ENCODE results near the gene GPNMB. TPM values are rescaled to one million over a fixed set of nuclear protein-coding genes. Genes with fewer than 3 reads are reported as not detected.
"Not testable (repeated sequence)": the region's sequence is repeated elsewhere in the genome, so short reads cannot be mapped to it uniquely, and the experiment has no call there.

The GPNMB gene
- 10 to 100 TPM; 11.1 to 20.8 (median 12.0) TPM for polyA plus RNA-seq (ENCODE audit: insufficient read length in 3 of 3)
- long read RNA-seq, donor 1, partial matches to known transcripts, result 0 of 5 reads
- long read RNA-seq, donor 1, other reads (novel, unspliced or antisense), result 0 of 5 reads
- long read RNA-seq, donor 2, partial matches to known transcripts, result 0 of 6 reads
- long read RNA-seq, donor 2, other reads (novel, unspliced or antisense), result 0 of 6 reads
- long read RNA-seq, donor 3, partial matches to known transcripts, result 0 of 2 reads
- long read RNA-seq, donor 3, other reads (novel, unspliced or antisense), result 0 of 2 reads
- long read RNA-seq, donor 4, partial matches to known transcripts, result 0 of 2 reads
- long read RNA-seq, donor 4, other reads (novel, unspliced or antisense), result 0 of 2 reads
- long read RNA-seq, donor 5, result 0 reads
- long read RNA-seq, donor 6, partial matches to known transcripts, result 0 of 5 reads
- long read RNA-seq, donor 6, other reads (novel, unspliced or antisense), result 0 of 5 reads
- long read RNA-seq, donor 7, partial matches to known transcripts, result 0 of 3 reads
- long read RNA-seq, donor 7, other reads (novel, unspliced or antisense), result 0 of 3 reads
- long read RNA-seq, donor 8, partial matches to known transcripts, result 6 of 14 reads
- long read RNA-seq, donor 8, other reads (novel, unspliced or antisense), result 0 of 14 reads
- long read RNA-seq, donor 9, partial matches to known transcripts, result 5 of 10 reads
- long read RNA-seq, donor 9, other reads (novel, unspliced or antisense), result 0 of 10 reads
- long read RNA-seq, donor 10, partial matches to known transcripts, result 5 of 6 reads
- long read RNA-seq, donor 10, other reads (novel, unspliced or antisense), result 0 of 6 reads
- long read RNA-seq, donor 11, partial matches to known transcripts, result 0 of 4 reads
- long read RNA-seq, donor 11, other reads (novel, unspliced or antisense), result 0 of 4 reads
- long read RNA-seq, donor 12, transcript GPNMB-201 (11 exons, 2,862 nt), result major isoform, 5 of 18 reads
- long read RNA-seq, donor 12, partial matches to known transcripts, result 9 of 18 reads
- long read RNA-seq, donor 12, other reads (novel, unspliced or antisense), result 0 of 18 reads
- long read RNA-seq, donor 13, partial matches to known transcripts, result 0 of 1 reads
- long read RNA-seq, donor 13, other reads (novel, unspliced or antisense), result 0 of 1 reads
- long read RNA-seq, donor 14, result 0 reads
- long read RNA-seq, donor 15, partial matches to known transcripts, result 0 of 5 reads
- long read RNA-seq, donor 15, other reads (novel, unspliced or antisense), result 0 of 5 reads
- long read RNA-seq, donor 16, partial matches to known transcripts, result 0 of 7 reads
- long read RNA-seq, donor 16, other reads (novel, unspliced or antisense), result 0 of 7 reads

DNA sequence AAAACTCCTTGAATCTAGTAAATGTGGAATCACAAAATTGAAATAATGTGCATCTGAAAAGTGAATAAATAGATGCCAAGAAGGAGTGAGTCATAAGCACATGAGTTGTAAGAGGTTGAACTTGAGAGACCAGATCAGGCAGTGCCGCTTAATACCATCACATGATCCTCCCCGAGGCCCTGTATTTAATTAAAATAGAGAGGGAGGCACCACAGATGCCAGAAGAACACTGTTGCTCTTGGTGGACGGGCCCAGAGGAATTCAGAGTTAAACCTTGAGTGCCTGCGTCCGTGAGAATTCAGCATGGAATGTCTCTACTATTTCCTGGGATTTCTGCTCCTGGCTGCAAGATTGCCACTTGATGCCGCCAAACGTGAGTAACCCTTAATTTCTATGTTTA, at the start of gene GPNMB:
TSS of gene GPNMB (plus strand) at position 221 of the 400 bp plus-strand sequence. CDS start at position 304, 83 bp downstream.
- no peak for DNase-seq

DNA sequence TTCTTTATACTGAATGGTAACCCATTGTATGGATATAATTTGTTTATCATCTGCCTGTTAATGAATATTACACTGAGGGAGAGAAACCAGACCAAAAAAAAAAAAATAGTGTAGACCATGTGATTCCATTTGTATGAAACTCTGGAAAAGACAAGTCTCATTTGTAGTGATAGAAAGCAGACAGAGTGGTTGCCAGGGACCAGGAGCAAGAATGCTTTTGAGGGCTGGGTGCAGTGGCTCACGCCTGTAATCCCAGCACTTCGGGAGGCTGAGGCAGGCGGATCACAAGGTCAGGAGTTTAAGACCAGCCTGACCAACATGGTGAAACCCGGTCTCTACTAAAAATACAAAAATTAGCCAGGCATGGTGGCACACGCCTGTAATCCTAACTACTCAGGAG, 48.8 kb upstream of the GPNMB start:
- not testable (repeated sequence) for DNase-seq

DNA sequence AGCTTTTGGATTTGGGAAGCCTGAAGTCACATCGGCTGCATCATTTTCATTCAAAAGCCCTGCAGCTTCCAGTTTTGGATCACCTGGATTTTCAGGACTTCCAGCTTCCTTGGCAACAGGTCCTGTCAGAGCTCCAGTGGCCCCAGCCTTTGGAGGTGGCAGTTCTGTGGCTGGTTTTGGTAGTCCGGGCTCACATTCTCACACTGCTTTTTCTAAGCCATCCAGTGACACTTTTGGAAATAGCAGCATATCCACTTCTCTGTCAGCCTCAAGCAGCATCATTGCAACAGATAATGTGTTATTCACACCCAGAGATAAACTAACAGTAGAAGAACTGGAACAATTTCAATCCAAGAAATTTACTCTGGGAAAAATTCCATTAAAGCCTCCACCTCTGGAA, 46.2 kb upstream of the GPNMB start:
- DNase-seq, result no peak

DNA sequence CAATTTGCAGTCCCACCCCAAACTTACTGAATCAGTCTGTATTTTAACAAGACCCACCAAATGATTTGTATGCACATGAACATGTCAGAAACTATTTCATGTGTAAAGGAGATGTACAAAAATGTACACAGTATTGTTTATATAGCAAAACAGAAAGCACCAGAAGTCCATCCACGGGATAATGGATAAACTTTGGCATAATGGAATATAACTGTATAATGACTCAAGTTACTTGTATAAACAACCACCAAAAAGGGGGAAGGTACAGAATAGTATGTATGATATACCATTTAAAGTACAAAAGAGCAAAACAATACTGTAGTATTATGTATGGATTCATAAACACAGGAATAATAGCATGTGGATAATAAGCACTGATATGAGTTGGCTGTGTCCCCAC, 42.3 kb upstream of the GPNMB start:
- DNase-seq, result no peak

DNA sequence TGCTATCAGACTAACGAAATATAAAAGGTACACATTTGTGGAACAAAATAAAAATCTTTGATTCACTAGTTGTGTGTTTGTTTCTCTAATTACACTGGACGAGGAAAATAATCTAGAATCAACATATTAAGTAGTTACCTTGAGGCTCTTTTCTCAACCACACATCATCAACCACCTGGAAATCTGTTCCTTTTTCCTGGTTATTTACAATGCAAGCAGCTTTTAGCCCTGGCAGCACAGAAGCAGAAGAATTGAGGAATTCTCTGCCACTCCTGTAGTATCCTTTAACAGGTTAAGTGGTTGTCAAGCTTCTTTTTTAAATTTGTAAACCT, 41.0 kb upstream of the GPNMB start:
- no peak for DNase-seq

DNA sequence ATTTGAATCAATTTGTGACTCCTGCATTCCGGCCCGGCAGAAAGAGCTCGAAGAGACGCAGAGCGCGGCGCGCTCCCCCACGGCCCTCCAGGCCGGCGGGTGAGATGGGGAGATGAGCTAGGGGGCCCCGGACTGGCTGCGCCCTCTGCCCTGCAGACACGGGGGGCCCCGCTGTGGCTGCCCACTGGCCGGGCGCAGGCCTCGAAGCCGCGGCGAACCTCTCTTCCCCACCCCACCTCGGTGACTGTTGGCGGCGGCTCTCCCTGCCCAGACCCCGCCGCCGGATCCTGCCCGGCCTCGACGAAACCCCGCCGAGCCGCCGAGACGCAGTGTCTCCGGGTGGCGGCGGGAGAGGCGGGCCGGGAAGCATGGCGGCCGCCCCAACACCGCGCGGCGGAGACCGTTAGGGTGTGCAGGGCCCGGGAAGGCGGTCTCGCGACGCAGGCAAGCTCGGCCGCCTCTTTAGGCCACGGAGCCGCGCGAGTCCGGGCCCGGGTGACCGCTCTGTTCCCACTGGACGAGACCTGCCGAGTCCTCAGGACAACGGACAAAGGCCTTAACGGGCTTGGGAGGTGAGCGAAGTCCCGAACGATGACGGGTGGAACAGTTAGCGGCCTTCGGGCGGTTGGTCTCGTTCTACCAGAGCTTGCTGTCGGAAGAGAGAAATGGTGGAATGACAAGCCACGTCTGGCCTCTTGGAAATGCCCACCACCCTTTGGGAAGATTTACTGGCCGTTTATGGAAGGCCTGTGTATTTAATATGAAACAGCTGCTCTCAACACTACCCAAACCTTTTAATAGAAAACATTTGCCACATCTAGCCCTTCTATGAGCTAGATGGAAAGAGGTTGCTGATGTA, 40.4 kb upstream of the GPNMB start:
- DNase-seq, result peak; percentile 43

DNA sequence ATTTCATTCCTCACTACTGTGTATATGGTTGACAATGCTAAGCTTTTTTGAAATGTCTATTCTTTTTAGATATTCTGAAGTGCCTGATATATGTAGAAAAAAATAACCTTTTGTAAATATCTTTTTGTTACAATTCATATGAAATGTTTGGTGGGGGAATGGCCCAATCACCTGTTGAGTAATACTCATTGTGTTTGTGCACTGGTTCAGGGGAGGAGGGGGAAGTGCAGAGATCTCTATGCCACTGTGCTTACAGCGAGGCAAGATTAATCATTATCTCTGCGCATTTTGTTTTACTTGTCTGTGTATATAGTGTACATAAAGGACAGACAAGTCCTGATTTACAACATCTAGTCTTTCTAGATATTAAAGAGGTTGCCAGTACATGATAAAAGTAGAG, 39.6 kb upstream of the GPNMB start:
- no peak for DNase-seq

DNA sequence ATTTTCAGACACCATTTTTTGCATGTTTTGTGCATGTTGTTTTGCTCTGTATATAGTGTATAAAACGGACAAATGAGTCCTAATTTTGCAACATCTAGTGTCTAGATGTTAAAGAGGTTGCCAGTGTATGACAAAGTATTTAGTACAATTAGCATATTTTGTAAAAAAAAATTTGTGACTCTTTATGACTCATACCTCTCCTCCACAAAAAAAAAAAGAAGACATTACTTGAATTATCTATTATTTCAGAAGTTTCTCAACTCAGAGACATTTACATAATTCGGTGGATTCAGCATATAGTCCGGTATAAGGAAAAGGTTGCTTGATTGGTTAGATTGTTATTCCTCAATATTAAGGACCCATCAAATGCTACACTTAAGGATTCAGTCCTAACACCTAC, 38.7 kb upstream of the GPNMB start:
- DNase-seq, result no peak

DNA sequence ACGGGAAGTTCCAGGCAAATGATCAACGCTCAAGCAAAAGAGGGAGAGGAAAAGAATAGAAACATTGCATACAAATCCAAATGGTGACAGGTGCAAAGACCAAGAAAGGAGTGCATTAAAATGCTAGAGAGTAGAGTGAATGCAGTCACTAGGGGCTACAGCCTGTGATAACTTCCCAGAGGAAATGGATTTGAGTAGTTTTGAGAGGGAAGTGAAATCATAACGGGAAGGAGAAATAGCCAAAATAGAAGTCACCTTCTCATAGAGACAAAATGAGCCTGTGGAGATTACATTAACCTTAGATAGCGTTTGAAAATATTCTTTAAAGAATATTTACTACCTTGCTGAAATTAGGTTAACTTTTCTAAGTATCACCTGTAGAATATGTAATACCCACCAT, 38.3 kb upstream of the GPNMB start:
- DNase-seq, result no peak

DNA sequence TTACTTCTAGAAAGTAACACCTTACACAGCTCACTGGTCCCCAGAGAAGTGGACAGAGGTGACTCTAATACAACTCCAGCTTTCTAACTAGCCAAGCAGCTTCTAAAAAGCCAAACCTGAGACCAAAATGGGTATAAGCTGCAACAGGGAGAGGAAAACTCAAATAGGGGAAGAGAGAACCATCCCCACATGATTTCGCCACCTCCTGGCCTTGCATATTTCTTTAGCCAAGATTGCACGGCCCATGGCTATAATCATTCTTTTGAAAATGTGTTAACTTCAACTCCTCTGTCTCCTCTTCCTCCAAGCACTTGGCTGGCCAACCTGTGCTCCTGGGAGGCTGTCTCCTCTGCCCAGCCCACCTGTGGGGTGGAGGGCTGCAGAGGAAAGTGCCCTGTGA, 36.1 kb upstream of the GPNMB start:
- no peak for DNase-seq

DNA sequence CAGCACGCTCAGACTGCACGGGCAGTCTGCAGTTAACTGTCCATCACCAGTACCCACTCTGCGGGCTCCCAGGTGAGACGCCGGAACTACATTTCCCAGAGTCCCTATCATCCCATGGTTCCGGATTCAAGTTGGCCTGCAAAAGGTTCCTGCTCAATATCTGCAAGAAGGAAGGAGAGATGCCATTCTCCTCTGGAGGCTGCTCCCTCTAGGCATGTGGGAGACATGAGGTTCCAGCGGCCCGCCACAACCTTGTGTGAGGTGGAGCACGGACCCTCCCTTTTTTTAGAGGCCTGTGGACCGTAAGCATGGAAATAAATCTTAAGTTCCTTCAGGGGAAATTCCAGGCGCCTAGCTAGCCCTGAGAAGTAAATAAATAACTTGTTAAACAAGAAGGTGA, 35.0 kb upstream of the GPNMB start:
- peak; percentile 77 for DNase-seq

DNA sequence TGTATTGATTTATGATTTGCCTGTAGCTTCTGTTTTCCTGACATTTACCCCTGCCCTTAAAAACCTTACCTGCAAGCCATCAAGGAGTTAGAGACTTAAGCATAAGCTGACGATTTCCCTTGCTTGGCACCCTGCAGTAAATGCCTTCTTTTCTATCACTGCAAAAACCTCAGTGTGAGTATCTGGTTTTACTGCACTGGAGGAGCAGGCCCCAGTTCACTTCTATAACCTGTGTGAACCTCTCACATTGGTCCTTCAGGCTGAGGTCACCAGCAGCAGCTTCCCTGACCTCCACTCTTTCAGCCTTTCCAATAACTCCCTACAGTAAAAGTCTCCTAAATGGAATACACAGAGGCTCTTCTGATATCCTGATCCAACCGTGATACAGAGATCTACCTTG, 34.2 kb upstream of the GPNMB start:
- no peak for DNase-seq

DNA sequence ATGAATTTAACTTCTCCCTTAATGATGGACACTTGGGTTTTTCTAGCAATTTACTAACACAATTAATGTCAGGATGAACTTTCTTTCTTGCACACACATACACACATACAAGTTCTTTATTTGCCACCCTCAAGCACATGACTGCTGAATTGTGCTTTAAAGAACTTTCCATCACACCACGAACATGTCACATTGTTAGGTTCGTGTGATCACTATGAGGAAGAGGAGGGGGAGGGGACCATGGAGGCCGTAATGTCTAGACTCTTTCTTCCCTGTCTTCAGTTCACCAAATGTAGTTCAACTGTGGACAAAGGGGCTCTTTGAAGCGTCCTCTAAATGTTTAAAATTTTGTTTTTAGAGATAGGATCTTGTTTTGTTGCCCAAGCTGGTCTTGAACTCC, 33.7 kb upstream of the GPNMB start:
- DNase-seq, result no peak

DNA sequence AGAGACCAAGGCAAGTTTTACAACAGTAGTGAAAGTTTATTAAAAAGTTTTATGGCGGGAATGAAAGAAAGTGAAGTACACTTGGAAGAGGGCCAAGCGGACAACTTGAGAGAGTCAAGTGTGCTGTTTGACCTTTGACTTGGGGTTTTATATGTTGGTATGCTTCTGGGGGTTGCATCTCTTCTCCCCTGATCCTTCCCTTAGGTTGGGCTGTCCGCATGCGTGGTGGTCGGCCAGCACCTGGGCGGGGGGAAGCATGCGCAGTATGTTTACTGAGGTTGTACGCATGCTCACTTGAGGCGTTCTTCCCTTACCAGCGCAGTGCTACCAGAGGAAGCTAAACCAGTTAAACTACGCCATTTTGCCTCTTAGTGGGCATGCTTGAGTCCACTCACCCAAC, 32.8 kb upstream of the GPNMB start:
- DNase-seq, result no peak

DNA sequence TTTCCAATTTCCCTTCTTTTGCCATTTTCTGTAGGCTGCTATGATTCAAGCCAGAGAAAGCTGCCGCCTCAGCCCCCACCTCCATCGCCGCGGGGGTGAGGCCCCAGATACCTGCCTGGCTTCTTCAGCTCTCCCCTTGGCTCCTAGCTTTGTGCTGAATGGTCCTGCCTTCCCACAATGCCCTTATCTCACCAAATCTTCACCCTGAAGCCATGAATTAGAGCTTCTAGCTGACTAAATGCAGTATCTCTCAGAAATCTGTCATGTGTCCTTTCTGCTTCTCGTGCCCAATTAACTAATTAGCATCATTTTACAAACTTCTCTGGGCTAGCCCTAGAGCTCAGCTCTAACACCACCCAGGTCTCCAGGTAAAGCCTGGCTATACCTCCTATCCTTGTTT, 32.2 kb upstream of the GPNMB start:
- DNase-seq, result no peak

DNA sequence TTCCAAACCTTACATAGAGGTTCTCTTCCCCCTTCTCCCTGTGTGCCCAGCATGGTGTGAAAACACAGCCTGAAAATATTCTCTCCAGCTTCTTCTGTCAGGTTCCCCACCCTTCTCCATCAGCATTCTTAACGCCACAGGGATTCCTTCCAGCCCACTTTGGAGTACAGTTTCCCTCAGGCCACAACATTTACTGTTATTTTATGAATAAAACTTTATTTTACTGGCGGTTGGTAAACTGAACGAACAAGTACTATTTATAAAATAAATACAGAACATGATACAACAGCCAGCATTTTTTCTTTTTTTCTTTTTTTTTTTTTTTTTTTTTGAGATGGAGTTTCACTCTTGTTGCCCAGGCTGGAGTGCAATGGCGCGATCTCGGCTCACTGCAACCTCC, 31.6 kb upstream of the GPNMB start:
- DNase-seq, result no peak

DNA sequence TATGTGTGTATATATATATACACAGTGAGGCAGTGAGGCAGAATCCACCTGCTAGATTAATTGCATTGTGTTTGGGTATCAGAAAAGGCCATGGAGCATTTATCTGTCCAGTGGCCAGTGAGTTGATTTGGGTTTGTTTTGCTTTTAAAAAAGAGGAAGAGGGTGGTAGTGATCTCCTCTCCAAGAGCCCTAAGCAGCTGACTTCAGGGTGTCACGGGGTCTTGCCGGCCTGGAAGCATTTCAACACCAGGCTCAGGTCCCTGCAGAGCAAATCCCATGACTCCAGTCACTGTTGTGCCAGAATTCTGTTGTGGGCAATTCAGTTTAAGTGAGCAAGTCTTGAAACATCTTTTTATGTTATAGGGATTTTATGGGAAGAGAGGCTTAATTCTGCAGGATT, 30.6 kb upstream of the GPNMB start:
- DNase-seq, result no peak

DNA sequence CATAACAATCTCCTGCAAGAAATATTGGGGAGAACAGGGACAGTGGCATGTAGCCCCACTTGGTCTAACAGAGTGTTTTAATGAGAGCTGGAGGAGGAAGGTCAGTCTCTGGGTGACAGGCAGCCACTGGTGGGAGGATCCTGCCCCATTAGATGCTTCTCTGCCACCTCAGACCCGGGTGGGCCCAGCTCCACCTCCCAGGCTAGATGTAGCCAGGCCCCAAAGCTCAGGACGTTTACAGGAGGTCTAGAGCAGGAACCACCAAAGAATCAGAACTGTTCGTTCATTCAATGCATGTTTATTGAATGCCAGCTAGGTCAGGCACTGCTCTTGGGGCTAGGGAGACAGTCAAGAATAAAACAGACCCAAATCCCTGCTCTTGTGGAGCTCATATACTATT, 28.4 kb upstream of the GPNMB start:
- no peak for DNase-seq

DNA sequence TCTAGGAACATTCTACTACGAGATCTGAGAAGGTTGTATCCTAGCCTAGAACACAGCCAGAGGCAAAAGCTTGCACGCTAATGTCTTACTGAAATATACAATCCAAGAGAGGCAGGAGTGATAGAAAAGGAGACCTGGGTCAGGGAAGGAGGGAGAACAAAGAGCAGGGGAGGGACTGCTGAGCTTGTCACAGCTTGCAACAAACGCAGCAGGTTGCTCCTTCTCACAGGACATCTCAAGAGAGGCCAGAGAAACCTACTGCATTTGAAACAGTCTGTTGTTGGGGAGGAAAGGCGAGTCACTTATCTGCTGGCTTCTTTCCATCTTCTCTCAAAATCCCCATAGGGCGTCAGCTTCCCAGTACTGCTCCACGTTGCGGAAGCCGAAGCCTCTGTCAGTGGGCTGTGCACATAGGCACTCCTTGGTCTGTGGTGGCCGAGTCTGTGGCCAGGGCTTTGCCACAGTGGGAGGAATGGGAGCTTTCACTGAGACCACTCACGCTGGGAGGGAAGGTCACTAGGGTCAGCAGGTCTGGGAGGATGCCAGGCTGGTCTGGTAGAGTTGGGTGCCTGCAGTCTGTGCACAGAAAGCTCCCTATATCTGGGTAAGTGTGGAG, 25.8 kb upstream of the GPNMB start:
- DNase-seq, result no peak

DNA sequence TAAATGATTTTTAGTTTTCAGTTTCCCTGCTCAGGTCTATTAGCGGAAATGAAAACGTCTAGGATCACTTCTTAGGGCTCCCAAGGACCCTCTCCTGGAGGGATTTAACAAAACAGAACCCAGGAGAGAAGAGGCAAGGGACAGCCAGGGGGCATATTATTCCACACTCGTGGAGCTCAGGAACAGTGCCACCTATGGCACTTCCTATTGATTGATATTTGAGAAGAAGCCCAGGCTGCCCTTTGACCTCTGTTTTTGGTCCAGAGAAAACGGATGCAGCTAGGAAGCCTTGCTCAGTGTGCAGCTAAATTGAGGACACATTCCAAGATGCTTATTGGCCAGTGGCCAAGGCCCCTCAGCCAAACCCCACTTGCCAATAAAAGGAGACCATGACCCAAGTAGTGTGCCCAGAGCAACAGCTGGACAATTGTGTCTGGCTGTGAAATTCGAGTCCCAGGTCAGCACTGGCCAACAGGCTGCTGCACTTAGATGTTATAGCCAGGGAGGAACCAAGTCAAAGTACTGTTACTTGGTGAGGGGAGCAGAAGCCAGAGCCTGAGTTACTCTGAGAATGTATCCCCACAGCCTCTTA, 24.0 kb upstream of the GPNMB start:
- DNase-seq, result no peak
